HG03520 (cell line): ENCODE results near the gene HTRA1.

Experiments used
- ATAC-seq: cut with Tn5 transposase; IDR thresholded peaks from one replicate; pipeline ENCODE4 v1.9.1; 2021; ENCODE audit warnings: mild to moderate bottlenecking, moderate library complexity; ENCODE audit not compliant: unreplicated experiment

The HTRA1 gene

DNA sequence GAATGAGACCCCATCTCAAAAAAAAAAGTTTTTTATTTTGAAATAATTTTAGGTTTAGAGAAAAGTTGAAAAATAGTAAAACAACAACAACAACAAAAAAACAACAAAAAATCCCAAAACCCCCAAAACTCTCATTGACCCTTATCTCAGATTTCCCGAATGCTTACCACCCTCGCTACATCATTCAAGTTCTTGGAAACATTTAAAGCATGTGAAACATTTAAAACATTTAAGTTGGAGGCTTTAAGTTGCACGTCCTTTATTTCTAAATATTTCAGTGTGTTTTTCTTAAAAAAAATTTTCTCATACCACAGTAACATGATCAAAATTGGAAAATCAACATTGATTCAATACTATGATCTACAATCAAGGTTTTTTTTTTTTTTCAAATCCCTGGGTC, 7.3 kb upstream of the HTRA1 start:
- no peak for ATAC-seq

- ATAC-seq, result no peak
These were observed 6.7 kb upstream of the HTRA1 start, which contains the start of gene ARMS2 for GRCh38 chr10:122454603-122455080. TSS of gene ARMS2 (plus strand) at chr10:122454653. CDS start at chr10:122454728, 75 bp downstream.

DNA sequence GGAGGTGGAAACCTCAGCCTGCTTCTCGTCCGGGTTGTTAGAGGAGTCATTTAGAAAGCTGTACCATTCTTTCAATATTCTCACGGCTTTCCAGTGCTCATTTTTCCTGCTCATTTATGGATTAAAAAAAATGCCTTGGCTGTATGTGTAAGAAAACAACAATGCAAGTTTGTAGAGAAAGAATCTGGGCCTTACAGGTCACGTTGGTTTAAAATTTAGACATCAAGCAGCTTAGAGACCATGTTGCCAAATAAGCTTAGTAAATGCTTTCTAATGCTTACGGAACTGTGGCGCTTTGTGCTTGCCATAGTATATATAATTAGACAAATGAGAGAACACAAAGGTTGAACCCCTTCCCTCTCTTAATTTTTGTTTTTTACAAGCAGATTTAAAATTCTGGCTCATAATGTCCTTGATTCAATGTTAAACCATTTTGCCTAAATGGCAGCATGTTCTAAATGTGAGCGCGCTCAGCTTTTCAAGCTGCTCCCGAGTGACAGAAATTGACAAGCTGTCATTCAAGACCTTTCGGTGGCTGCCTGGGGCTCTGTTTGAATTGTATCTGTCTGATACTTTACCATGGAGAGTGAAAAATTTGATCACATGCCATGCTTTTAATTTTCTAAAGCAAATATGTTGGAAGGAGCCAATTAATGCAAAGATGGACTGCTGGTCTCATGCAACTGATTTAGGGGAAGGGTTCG, 5.8 kb upstream of the HTRA1 start:
- ATAC-seq, result no peak

DNA sequence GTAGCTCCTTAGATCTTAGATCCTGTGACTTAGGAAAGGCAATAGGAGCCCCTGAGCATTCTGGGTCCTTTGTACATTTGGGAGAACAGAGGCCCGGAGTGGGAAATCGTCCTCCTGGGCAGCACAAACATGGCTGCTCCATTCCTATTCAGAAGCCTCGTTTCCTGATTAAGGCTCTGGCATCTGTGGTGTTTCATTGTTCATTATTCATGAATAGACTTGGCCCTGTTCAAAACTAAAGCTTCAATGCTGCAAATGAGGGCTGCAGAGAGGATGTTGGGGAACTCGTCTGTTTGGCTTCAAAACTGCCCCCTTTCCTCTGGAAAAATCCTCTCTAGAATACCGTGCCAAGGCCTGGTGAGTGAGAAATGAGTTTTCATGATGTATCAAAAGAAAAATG, 3.4 kb upstream of the HTRA1 start:
- no peak for ATAC-seq

- no peak for ATAC-seq
These were observed 2.7 kb upstream of the HTRA1 start for GRCh38 chr10:122458693-122459092.

GRCh38 chr10:122459561-122460273, 1.6 kb upstream of the HTRA1 start:
- no peak for ATAC-seq

DNA sequence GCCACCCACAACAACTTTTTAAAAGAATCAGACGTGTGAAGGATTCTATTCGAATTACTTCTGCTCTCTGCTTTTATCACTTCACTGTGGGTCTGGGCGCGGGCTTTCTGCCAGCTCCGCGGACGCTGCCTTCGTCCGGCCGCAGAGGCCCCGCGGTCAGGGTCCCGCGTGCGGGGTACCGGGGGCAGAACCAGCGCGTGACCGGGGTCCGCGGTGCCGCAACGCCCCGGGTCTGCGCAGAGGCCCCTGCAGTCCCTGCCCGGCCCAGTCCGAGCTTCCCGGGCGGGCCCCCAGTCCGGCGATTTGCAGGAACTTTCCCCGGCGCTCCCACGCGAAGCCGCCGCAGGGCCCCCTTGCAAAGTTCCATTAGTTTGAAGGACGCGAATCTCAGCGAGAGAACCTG, 461 bp upstream of the HTRA1 start:
- ATAC-seq, result no peak

DNA sequence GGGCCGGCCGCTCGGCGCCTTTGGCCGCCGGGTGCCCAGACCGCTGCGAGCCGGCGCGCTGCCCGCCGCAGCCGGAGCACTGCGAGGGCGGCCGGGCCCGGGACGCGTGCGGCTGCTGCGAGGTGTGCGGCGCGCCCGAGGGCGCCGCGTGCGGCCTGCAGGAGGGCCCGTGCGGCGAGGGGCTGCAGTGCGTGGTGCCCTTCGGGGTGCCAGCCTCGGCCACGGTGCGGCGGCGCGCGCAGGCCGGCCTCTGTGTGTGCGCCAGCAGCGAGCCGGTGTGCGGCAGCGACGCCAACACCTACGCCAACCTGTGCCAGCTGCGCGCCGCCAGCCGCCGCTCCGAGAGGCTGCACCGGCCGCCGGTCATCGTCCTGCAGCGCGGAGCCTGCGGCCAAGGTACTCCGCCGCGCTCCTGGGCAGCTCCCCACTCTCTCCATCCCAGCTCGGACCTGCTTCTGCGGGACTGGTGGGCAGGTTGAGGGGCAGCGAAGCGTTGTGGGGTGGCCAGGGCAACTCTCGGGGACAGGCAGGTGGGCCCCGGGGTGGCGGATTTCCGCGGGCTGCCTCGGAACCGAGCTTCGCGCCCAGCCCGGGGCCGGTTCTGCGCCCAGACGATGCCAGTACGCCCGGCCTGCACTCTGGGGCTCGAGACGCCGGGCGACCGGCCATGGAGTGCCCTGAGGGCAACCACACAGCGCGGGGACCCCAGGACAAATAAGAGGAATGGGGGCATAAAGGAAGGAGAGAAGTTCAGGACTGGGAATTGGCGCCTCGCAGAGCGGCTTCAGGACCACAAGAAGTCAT, 578 bp downstream of the HTRA1 start:
- ATAC-seq, result no peak

GRCh38 chr10:122462533-122463465, 1.4 kb downstream of the HTRA1 start:
- no peak for ATAC-seq

DNA sequence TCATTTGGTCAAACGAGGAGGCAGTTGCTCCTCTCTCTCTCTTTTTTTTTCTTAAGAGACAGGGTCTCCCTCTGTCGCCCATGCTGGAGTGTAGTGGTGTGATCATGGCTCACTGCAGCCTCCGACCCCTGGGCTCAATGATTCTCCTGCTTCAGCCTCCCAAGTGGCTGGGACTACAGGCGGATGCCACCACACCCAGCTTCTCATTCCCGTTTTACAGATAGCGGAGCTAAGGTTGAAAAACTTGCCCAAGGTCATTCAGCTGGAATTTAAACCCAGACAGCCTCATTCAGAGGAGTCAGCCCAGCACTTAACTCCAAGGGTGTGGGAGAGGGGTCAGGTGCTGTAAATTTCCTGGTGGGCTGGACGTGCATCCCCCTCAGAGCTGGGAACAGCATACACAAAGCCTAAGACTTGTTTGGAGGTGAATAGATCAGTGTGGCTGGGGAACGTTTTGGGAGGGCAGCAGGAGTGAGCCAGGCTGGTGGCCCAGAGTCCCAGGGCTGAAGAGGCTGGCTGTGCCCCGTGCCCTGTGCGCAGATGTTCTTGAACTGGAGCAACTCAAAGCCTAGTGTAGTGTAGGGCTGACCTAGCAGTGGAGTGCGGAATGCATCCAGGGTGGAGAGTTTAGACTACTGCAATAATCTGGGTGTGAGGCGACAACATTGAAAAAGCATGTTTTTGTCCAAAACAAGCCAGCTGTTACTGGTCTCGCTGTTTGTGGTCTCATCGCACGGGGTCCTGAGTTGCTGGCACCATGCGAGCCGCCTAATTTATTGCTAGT, 2.3 kb downstream of the HTRA1 start:
- no peak for ATAC-seq

DNA sequence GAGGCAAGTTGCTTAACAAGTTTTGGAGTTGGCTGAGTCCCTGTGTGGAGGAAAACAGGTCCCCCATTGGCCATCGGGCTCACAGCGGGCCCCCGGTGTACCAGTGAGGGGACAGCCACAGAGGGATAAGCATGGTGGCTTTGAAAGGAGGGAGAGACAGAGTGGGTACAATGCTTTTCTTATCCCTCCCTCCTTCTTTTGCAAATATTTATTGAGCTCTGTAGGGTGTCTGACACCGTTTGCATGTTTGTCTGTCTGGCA, 2.8 kb downstream of the HTRA1 start:
- no peak for ATAC-seq

- no peak for ATAC-seq
These were observed 3.2 kb downstream of the HTRA1 start for GRCh38 chr10:122464586-122464985.

DNA sequence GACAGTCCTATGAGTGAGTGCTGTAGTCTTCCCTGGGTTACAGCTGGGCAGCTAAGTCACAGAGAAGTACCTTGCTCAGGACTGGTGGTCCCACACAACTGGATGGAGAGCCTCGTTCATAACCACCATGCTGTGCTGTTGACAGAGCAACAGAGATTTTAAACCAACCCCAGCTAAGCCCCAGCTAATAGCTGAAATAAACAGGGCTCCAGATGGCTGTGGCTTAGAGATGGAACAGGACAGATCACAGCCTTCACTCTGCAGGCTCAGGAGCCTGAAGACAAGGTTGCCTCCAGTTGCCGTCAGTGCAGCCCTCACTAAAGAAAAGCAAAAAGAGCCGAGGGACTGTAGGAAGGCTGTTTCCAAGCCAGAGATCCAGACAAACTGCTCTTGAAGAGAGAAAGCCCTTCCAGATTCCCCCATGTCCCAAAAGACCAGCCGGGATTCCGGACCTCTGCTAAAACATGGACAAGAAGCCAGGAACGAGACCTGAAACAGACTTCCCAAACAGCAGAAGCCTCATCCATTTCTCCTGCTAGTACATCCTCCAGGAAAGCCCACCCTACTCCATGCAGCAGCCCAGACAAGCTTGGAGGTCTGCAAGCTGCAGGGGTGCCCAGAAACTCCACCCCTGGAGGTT, 4.2 kb downstream of the HTRA1 start:
- ATAC-seq, result no peak

DNA sequence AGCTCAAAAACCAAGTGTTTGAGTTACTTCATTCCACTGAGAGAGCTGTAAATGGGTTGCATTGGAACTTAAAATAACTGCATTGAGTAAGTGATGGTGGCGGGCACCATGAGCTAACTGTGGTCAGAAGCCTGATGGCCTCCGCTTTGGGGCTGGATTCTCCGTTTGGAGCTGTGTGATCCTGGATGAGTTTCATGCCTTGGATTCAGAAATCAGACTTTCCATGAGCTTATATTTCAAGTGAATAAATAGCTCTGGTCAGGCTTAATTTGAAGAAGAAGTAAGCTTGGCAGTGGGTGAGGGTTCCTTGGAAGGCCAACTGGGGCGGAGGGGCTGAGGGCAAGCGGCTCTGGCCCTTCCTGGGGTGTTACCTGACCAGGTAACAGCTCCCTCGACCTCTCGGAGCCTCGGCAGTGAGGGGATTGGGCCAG, 5.6 kb downstream of the HTRA1 start:
- no peak for ATAC-seq

DNA sequence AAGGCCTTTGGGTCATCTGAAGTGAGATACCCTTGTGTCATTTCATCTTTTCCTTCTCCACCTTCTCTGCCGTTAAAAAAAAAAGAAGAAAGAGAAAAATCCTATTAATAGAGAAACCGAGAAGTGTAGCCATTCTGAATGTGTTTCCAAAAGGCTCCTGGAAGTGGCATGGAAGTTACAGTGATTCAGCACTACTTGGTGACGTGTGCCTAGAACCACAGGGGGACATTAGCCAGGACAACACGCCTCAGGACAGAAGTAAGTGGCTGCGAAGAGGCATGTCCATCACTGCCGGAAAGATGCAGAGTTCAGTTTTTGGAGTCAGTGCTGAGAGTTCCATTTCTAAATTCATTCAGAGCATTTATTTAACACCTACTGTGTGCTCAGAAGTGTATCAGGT, 6.3 kb downstream of the HTRA1 start:
- ATAC-seq, result no peak

DNA sequence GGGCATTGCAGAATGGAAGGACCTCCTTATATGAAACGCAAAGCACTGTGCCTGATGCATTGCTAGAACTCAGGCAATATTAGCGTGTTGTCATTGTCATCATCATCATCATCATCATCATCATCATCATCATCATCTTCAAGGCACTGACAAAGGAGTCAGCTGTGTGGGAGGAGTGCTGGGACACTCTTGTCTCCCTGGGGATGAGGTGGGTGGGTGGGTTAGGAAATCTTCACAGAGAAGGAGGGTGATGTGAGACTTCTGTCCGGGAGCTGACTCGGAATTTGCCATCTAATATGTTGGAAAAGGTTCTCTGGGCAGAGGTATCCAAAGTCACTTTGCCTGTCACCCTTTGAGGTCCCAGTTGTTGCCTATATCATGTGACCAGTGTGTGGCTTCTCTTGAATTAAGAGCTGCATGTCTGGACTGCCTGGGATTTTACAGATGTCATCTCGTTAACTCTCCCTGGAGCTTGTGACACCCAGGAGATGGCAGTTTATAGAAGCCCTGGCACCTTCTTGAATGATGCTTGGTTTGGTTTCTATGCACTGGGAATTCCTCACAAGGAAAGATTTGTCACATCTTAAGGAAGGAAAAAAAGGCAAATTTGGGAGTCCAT, 7.1 kb downstream of the HTRA1 start:
- no peak for ATAC-seq

DNA sequence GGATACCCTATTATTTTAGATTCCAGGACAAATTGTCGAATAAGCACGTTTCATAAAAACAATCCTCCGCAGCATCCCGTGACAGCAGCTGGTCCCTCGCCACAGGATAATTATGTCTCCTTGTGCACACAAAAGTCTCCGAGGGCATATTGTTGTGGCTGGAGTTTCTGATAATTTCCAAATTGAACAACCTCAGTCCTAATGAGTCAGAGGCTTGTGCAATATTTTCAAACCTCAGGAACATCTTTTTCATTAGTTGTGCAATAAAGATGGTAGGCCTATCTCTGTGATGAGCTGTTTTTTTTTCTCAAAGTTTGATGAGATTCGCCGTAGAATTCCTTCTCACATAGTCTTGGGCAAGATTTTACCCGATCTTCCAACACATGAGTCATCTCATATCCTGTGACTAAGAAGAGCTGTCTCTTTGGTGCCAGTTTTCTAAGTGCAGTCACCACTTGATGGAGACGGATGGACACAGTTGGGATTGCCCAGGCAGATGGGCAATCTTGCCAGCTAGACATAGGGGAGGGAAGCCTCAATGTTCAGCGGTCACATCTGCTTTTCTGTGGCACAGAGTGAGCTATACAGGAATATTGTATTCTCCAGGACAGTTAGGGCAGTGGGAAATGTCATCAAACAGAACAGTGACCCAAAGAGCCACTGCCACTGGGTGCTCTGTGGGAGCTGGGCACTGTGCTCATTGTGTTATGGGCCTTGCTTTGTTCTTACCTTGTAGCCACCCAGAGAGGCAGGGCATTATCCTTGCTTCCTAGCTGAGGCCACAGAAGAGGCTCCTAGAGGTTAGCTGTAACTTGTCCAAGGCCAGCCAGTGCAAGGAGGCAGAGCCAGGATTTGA, 7.8 kb downstream of the HTRA1 start:
- no peak for ATAC-seq

DNA sequence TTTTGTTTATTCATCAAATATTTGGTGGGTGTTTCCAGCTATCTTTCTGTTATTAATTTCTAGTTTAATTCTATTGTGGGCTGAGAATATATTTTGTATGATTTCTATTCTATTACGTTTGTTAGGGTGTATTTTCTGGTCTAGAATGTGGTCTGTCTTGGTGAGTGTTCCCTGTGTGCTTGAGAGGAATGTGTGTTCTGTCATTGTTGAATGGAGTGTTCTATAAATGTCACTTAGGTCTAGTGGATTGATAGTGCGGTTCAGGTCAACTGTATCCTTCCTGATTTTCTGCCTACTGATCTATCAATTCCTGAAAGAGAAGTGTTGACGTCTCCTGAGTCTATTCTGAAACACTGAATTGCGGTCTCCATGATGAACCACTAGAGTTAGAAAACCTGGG, 8.5 kb downstream of the HTRA1 start:
- no peak for ATAC-seq
